Activated naive CD8-positive, alpha-beta T cell treated with anti-CD3 and anti-CD28 coated beads, Interleukin-2, amount 10 ng/mL, durations not matched to agents 7 days and 5 days (primary cell): Measurements from ENCODE around the gene ADGRE1. TPM values are rescaled to one million over a fixed set of nuclear protein-coding genes. Genes with fewer than 3 reads are reported as not detected.

ENCODE experiments used
- ATAC-seq: fragments of 150-1000 bp; cut with Tn5 transposase; one replicate; pipeline ENCODE4 v1.10.0; 2021; ENCODE audit warnings: low read depth, moderate library complexity
- POLR2A ChIA-PET: fragments of 350-600 bp; sonication (Branson Sonifier 250); formaldehyde crosslinking; loops from one replicate; lab custom pipeline; 2021; ENCODE audit warnings: antibody characterized with exemption; lab: Charles Lee
- DNase-seq: peaks from one replicate; pipeline ENCODE4 v3.0.0; 2021
- H3K27ac Mint-ChIP-seq: one replicate; pipeline ENCODE4 v1.8.0; 2022; ENCODE audit warnings: mild to moderate bottlenecking, mixed read lengths
- H3K27me3 Mint-ChIP-seq: one replicate; pipeline ENCODE4 v1.8.0; 2022; ENCODE audit warnings: mild to moderate bottlenecking, moderate library complexity, mixed read lengths
- H3K36me3 Mint-ChIP-seq: one replicate; pipeline ENCODE4 v1.8.0; 2021; ENCODE audit warnings: mild to moderate bottlenecking, mixed read lengths
- H3K4me1 Mint-ChIP-seq: one replicate; pipeline ENCODE4 v1.8.0; 2021; ENCODE audit warnings: mixed read lengths
- H3K4me3 Mint-ChIP-seq: one replicate; pipeline ENCODE4 v1.8.0; 2022; ENCODE audit warnings: mild to moderate bottlenecking, moderate library complexity, mixed read lengths
- H3K9me3 Mint-ChIP-seq: one replicate; pipeline ENCODE4 v1.8.0; 2021; ENCODE audit warnings: mixed read lengths
- total RNA-seq, 2 experiments: library from RNA; stranded (reverse); gene quantifications; one replicate each; pipeline ENCODE4 v1.2.3, GENCODE V29; 2021

The ADGRE1 gene
- total RNA-seq, 2 experiments from 2014 or later: 0.83 to 1.0 TPM

GRCh38 chr19:6891761-6892385 is 4.5 kb downstream of the ADGRE1 start:
- Mint-ChIP-seq H3K9me3 (peaks cover 31% of the 10 kb centered on the region), H3K4me3 (peak overlapping the region; percentile 59), H3K36me3 (peaks cover 34% of the 10 kb centered on the region), H3K27me3 (no peaks in the 10 kb centered on the region), H3K4me1 (peaks cover 56% of the 10 kb centered on the region), H3K27ac (peak overlapping the region; percentile 84)
- DNase-seq (no peak), ATAC-seq (peak; percentile 35)
- POLR2A ChIA-PET: interaction anchor here (0.6 kb wide), 1 partner anchor 18 kb away, joined by 5 read pairs; no protein-coding TSS in a partner anchor

GRCh38 chr19:6894313-6894712 is 6.9 kb downstream of the ADGRE1 start:
- H3K9me3 Mint-ChIP-seq: peaks cover 21% of the 10 kb centered on the region
- ATAC-seq (no peak), DNase-seq (no peak)
- H3K4me1 Mint-ChIP-seq: peaks cover 42% of the 10 kb centered on the region
- POLR2A ChIA-PET: no interaction called here
- H3K4me3 Mint-ChIP-seq: no peak overlapping the region
- no peaks in the 10 kb centered on the region for H3K27me3 Mint-ChIP-seq
- peak overlapping the region; percentile 25 for H3K27ac Mint-ChIP-seq
- peaks cover 30% of the 10 kb centered on the region for H3K36me3 Mint-ChIP-seq

- H3K27ac Mint-ChIP-seq: no peak overlapping the region
- POLR2A ChIA-PET: no interaction called here
- no peaks in the 10 kb centered on the region for H3K4me1 Mint-ChIP-seq
- H3K27me3 Mint-ChIP-seq: no peaks in the 10 kb centered on the region
- ATAC-seq: no peak
- DNase-seq: no peak
- peaks cover 7% of the 10 kb centered on the region for H3K36me3 Mint-ChIP-seq
- peaks cover 31% of the 10 kb centered on the region for H3K9me3 Mint-ChIP-seq
- H3K4me3 Mint-ChIP-seq: no peak overlapping the region
Measured at GRCh38 chr19:6903446-6903845, 16.1 kb downstream of the ADGRE1 start.

GRCh38 chr19:6906559-6907060 is 19.2 kb downstream of the ADGRE1 start:
- no peaks in the 10 kb centered on the region for H3K27me3 Mint-ChIP-seq
- POLR2A ChIA-PET: no interaction called here
- ATAC-seq (no peak), DNase-seq (no peak)
- peaks cover 1% of the 10 kb centered on the region for H3K4me1 Mint-ChIP-seq
- no peak overlapping the region for H3K27ac Mint-ChIP-seq
- H3K9me3 Mint-ChIP-seq: peaks cover 23% of the 10 kb centered on the region
- H3K36me3 Mint-ChIP-seq: peaks cover 4% of the 10 kb centered on the region
- H3K4me3 Mint-ChIP-seq: no peak overlapping the region

GRCh38 chr19:6911523-6911922 is 24.1 kb downstream of the ADGRE1 start:
- Mint-ChIP-seq H3K4me1 (peaks cover 1% of the 10 kb centered on the region), H3K27me3 (no peaks in the 10 kb centered on the region), H3K27ac (no peak overlapping the region), H3K36me3 (peaks cover 15% of the 10 kb centered on the region), H3K9me3 (peaks cover 25% of the 10 kb centered on the region), H3K4me3 (no peak overlapping the region)
- POLR2A ChIA-PET: no interaction called here
- no peak for ATAC-seq
- no peak for DNase-seq

- DNase-seq (no peak), ATAC-seq (no peak)
- POLR2A ChIA-PET: no interaction called here
- no peak overlapping the region for H3K4me3 Mint-ChIP-seq
- H3K27me3 Mint-ChIP-seq: peaks cover 2% of the 10 kb centered on the region
- H3K9me3 Mint-ChIP-seq: peaks cover 22% of the 10 kb centered on the region
- H3K36me3 Mint-ChIP-seq: peaks cover 16% of the 10 kb centered on the region
- no peak overlapping the region for H3K27ac Mint-ChIP-seq
- H3K4me1 Mint-ChIP-seq: peaks cover 3% of the 10 kb centered on the region
Measured at GRCh38 chr19:6914321-6914720, 26.9 kb downstream of the ADGRE1 start.

GRCh38 chr19:6916952-6917351 is 29.6 kb downstream of the ADGRE1 start:
- Mint-ChIP-seq H3K4me1 (peaks cover 2% of the 10 kb centered on the region), H3K27me3 (peaks cover 2% of the 10 kb centered on the region), H3K9me3 (peaks cover 18% of the 10 kb centered on the region), H3K36me3 (peaks cover 13% of the 10 kb centered on the region), H3K27ac (no peak overlapping the region), H3K4me3 (no peak overlapping the region)
- POLR2A ChIA-PET: no interaction called here
- ATAC-seq (no peak), DNase-seq (no peak)

- POLR2A ChIA-PET: no interaction called here
- Mint-ChIP-seq H3K27ac (no peak overlapping the region), H3K4me1 (peaks cover 3% of the 10 kb centered on the region), H3K4me3 (no peak overlapping the region), H3K9me3 (peaks cover 17% of the 10 kb centered on the region), H3K27me3 (no peaks in the 10 kb centered on the region), H3K36me3 (peaks cover 12% of the 10 kb centered on the region)
- DNase-seq: no peak
- no peak for ATAC-seq
Measured at GRCh38 chr19:6925386-6925785, 38.0 kb downstream of the ADGRE1 start.

- Mint-ChIP-seq H3K27me3 (no peaks in the 10 kb centered on the region), H3K4me1 (peaks cover 3% of the 10 kb centered on the region), H3K4me3 (no peak overlapping the region), H3K27ac (no peak overlapping the region), H3K9me3 (peaks cover 17% of the 10 kb centered on the region), H3K36me3 (peaks cover 14% of the 10 kb centered on the region)
- POLR2A ChIA-PET: no interaction called here
- DNase-seq (no peak), ATAC-seq (no peak)
Measured at GRCh38 chr19:6925801-6926751, 38.7 kb downstream of the ADGRE1 start.

GRCh38 chr19:6930190-6930589 is 42.8 kb downstream of the ADGRE1 start:
- ATAC-seq (no peak), DNase-seq (no peak)
- Mint-ChIP-seq H3K4me3 (no peak overlapping the region), H3K27me3 (no peaks in the 10 kb centered on the region), H3K9me3 (peaks cover 14% of the 10 kb centered on the region), H3K4me1 (peaks cover 3% of the 10 kb centered on the region), H3K36me3 (peaks cover 9% of the 10 kb centered on the region), H3K27ac (no peak overlapping the region)
- POLR2A ChIA-PET: no interaction called here

GRCh38 chr19:6935069-6935468 is 47.7 kb downstream of the ADGRE1 start:
- peaks cover 2% of the 10 kb centered on the region for H3K36me3 Mint-ChIP-seq
- DNase-seq (no peak), ATAC-seq (no peak)
- H3K9me3 Mint-ChIP-seq: peaks cover 5% of the 10 kb centered on the region
- no peaks in the 10 kb centered on the region for H3K27me3 Mint-ChIP-seq
- POLR2A ChIA-PET: no interaction called here
- no peak overlapping the region for H3K27ac Mint-ChIP-seq
- no peaks in the 10 kb centered on the region for H3K4me1 Mint-ChIP-seq
- H3K4me3 Mint-ChIP-seq: no peak overlapping the region

- ATAC-seq: no peak
- peaks cover 3% of the 10 kb centered on the region for H3K36me3 Mint-ChIP-seq
- H3K27me3 Mint-ChIP-seq: no peaks in the 10 kb centered on the region
- peaks cover 6% of the 10 kb centered on the region for H3K9me3 Mint-ChIP-seq
- DNase-seq: no peak
- H3K4me3 Mint-ChIP-seq: no peak overlapping the region
- no peaks in the 10 kb centered on the region for H3K4me1 Mint-ChIP-seq
- no peak overlapping the region for H3K27ac Mint-ChIP-seq
- POLR2A ChIA-PET: no interaction called here
Measured at GRCh38 chr19:6935618-6936017, 48.2 kb downstream of the ADGRE1 start.

- Mint-ChIP-seq H3K4me3 (peak overlapping the region; percentile 0), H3K27me3 (no peaks in the 10 kb centered on the region), H3K36me3 (peaks cover 2% of the 10 kb centered on the region), H3K4me1 (peaks cover 12% of the 10 kb centered on the region), H3K9me3 (peaks cover 1% of the 10 kb centered on the region), H3K27ac (no peak overlapping the region)
- POLR2A ChIA-PET: no interaction called here
- no peak for ATAC-seq
- no peak for DNase-seq
Measured at GRCh38 chr19:6945733-6946132, 58.4 kb downstream of the ADGRE1 start.
